ENCODE data around the gene GPR37.

GRCh38 chr7:124737760-124738300, 27.8 kb downstream of the GPR37 start:
- TF ChIP-seq CTCF (conservative IDR thresholded peaks at IDR 0.05 in 1 of 2, IDR thresholded peaks at IDR 0.05 in 1 of 2; ENCODE audit: extremely low read depth in 1 of 2, insufficient read depth in 1 of 2, low read depth in 1 of 2, low read length in 2 of 2) (no peak), EZH2 (IDR thresholded peaks at IDR 0.05; ENCODE audit: borderline replicate concordance, low read length) (no peak)

Data from mammary epithelial cell (primary cell).